Vagina (tissue), 2 donors: Measurements from ENCODE around the gene ACTA1.

Source experiments
- POLR2A ChIP-seq, 2 donors: fragments of 450-650 bp; IDR thresholded peaks; one replicate each; pipeline ENCODE4 v1.6.1; 2017; ENCODE audit warnings: antibody characterized with exemption in 2 of 2, mild to moderate bottlenecking in 2 of 2, moderate library complexity in 2 of 2
- POLR2AphosphoS5 ChIP-seq, 2 donors: sonication (generic); formaldehyde crosslinking; IDR thresholded peaks; one replicate each; pipeline ENCODE4 v1.9.0; 2017; ENCODE audit warnings: antibody characterized with exemption in 2 of 2, mild to moderate bottlenecking in 2 of 2, low read depth in 1 of 2; ENCODE audit not compliant: insufficient read depth in 1 of 2
- TF ChIP-seq, protein P1 (sequence below), 3 experiments: fragments of 450-650 bp in 2 of 3; fragments of 200-600 bp in 1 of 3; sonication (generic) in 1 of 3; IDR thresholded peaks; one replicate each; pipeline ENCODE4 v1.5.1; 2017 to 2019; ENCODE audit warnings: antibody characterized with exemption in 3 of 3, mild to moderate bottlenecking in 2 of 3, moderate library complexity in 2 of 3

DNA sequence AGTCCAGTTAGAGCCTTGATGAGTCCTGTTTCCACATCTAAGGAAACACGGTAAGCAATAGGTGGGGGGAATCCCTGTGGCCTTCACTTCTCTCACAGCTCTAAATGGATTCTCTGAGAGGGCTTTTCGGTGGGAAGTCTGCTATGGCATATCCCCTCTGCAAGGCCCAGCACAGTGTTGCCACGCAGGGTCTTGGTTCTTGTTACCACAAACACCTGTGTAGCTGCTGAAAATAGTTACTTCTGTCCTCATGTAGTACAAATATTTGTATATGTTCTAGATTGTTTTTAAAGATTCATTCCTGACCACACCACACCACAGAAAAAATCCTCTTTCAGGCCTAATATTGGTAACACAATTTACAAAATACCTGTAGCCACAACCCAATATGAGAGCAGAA is 5.6 kb downstream of the ACTA1 start:
- TF ChIP-seq, protein P1, sequence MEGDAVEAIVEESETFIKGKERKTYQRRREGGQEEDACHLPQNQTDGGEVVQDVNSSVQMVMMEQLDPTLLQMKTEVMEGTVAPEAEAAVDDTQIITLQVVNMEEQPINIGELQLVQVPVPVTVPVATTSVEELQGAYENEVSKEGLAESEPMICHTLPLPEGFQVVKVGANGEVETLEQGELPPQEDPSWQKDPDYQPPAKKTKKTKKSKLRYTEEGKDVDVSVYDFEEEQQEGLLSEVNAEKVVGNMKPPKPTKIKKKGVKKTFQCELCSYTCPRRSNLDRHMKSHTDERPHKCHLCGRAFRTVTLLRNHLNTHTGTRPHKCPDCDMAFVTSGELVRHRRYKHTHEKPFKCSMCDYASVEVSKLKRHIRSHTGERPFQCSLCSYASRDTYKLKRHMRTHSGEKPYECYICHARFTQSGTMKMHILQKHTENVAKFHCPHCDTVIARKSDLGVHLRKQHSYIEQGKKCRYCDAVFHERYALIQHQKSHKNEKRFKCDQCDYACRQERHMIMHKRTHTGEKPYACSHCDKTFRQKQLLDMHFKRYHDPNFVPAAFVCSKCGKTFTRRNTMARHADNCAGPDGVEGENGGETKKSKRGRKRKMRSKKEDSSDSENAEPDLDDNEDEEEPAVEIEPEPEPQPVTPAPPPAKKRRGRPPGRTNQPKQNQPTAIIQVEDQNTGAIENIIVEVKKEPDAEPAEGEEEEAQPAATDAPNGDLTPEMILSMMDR (IDR thresholded peaks at IDR 0.05), result no peak
- TF ChIP-seq POLR2AphosphoS5 (IDR thresholded peaks at IDR 0.05; ENCODE audit: insufficient read depth in 1 of 2, low read depth in 1 of 2), result no peak
- TF ChIP-seq POLR2A (IDR thresholded peaks at IDR 0.05), result no peak
